GM19372 (cell line): Measurements from ENCODE around the gene TMEM244.
"Not testable (repeated sequence)": the region's sequence is repeated elsewhere in the genome, so short reads cannot be mapped to it uniquely, and the experiment has no call there.

ENCODE experiments used
- ATAC-seq: cut with Tn5 transposase; IDR thresholded peaks from one replicate; pipeline ENCODE4 v1.9.1; 2021; ENCODE audit warnings: mild to moderate bottlenecking, low read depth, moderate library complexity; ENCODE audit not compliant: unreplicated experiment

TMEM244 gene

DNA sequence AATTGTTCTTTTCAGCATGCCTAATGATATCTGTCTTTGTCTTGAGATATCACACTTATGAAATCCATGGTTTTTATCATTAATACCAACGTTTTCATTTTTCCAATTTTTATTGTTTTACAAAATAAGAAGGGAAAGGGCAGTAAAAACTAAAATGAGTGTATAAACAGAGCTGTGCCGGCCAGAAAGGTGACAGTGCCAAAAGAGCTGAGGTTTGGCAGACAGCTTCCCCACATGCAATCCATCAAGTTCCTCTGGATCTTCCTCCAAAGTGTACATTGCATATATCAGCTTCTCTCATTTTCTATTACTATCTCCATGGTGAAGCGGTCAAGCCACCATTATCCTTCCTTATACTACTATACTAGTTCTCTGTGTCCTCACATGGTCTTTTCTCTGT lies 10.1 kb upstream of the TMEM244 start:
- no peak for ATAC-seq

DNA sequence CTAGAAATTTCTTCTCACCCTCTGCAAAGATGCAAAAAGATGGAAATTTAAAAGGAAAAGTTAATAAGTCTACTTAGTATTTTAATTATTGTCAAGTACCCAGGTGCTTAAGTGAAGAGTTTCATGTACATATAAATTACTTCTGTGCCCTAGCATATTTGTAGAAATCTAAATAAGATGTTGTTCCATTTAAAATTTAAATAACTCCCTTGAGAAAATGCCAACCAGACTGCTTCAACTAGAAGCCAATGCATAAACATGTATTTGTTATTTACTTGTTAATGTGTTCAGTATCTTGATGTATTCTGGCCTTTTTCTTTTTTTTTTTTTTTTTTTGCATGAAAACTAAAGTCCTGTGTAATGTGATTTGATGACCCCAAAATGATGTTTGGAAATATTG lies 6.3 kb upstream of the TMEM244 start:
- ATAC-seq = no peak

DNA sequence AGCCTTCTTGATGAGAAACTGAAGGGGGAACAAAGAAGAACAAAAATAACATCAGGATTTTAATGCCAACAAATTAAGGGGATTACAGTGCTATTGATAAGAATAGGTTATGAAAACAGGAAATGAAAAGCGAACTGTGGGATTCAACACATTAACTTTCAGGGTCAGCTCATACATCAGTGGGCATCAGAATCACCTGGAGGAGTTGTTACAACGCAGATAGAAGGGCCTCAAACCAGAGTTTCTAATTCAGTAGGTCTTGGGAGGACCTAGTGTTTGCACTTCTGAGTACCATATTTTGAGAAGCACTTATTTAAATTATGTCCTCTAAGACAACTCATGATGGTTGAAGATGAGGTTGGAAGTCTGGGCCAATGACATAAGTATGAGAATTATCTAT lies 5.6 kb upstream of the TMEM244 start:
- no peak for ATAC-seq

DNA sequence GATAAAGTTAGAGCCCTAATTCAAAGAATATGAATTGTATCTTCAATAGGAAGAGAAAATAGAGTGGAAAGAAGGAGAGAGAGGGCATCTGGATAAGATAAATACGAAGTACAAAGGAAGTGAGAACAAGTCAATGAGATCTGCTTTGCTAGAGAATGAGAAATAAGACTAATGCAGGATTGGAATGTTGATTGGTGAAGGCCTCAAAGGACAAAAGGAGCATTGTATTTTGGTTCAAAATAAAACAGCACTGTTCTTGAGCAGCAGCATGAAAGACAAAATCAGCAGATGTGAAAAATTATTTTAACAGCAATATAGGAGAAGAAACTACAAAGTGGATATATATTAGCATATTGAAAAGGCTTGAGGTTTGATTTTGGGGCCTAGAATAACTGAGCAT lies 5.1 kb upstream of the TMEM244 start:
- no peak for ATAC-seq

DNA sequence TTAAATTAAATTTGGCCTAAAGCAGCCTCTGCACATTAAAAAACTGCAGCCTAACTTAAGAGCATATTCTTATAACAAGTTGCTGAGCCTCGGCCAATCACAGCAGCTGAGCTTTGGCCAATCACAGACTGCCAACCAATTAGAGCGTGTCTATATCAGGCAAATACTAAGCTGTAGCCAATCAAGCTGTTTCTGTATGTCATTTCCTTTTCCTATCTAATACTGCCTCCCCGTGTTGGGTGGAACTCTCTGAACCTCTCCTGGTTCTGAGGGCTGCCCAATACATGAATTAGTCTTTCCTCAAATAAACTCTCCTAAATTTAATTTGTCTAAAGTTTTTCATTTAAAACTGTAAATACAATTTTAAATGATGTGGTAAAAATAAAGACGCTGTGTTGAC lies 3.9 kb upstream of the TMEM244 start:
- no peak for ATAC-seq

DNA sequence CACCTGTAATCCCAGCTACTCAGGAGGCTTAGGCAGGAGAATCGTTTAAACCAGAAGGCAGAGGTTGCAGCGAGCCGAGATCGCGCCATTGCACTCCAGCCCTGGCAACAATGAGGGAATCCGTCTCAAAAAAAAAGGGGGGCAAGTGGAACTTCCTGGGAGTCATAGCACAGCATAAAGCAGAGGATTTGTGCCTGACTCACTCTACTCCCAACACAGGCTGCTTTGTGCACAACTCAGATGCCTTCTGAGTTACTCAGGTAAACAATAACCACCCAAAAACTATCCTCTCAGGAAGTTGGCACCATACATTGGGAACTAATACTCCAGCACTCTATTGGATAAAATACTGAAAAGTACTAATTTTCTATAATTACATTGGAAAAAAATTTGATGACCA lies 2.5 kb upstream of the TMEM244 start:
- ATAC-seq = no peak

DNA sequence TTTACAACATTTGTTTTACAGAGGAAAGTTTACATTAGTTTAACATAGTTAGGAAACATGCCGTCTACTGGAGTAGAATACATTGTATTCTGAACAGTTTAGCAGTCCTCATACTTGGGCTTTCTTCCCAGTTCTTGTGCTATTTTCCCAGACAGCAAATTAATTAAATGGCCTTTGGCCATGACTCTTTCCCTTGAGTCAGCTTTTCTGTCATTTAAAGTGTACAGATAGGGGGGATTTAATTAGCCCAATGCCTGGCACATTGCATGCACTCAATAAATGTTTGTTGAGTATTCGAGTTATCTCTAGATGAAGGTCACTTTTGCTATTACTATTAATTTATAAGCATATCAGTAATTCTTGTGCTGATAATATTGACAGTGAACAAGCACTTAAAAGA lies 1.6 kb downstream of the TMEM244 start:
- no peak for ATAC-seq

DNA sequence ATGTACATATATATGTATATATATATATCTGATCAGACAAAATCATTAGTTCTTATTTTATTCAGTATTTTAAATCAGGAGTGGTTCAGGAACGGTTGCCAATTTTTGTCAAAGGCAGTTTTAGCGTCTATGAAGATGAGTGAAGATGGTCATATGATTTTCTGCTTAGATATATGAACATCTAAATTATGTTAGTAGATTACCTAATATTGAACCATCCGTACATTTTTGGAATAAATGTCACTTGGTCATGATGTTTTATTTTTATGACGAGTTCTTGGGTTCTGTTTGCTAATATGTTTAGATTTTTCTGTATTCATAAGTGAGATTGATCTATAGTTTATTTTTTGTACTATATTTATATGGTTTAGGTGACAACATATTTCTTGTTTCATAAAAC lies 3.3 kb downstream of the TMEM244 start:
- no peak for ATAC-seq

DNA sequence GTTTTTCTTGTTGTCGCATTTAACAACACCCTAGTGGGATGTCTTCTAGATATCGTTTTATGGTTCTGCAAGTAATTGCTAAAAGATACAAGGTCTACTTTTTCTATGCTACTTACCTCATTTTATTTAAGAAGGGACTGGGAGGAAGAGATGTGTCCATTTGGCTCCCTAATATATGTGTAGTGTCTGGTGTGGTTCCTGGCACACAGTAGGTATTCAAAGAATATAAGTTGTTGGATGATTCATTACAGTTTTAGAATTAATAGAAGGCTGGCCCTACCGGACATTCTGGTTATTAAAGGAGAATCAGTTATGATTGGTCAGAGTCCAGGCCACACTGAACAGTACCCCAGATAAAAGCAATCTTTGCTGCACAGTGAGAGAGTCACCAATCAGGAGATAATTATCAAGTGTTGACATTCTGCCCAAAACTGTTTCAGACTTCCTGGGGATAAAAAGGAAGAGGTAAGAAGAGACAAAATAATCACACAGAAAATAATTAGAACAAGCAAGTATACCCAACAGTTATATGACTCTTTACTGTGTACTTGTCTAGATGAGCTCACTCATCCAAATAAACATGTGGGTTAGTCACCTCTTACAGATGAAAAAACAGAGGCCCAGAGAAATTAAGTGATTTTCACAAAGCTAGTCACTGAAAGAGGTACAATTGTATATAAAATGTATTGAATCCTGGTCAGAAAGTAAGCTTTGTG lies 7.0 kb downstream of the TMEM244 start:
- no peak for ATAC-seq

DNA sequence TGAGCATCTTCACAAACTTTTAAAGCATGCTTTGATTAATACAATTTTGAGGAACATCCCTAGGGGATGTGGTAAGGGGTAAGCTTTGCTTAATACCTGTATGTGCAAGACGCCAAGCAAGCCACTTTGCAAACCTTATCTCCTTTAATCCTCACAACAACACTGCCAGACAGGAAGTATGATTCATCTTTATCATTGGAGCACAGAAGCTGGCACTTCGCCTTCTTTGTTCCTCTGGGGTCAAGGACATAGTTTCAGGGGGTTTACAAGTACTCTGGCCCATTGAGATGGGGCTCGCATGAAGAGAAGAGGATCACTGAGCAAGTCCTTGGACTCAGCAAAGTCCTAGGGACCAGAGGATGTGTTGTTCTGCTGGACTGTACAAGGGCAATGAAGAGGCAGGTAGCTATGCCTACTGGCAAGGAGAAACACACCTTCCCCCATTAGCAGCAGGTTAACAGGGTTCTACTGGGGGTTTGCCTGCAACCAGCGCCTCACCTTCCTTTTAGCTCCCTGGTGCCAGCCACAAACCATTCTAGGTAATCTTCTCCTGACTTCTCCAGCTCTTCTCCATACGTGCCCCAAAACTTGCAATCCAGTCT lies 8.8 kb downstream of the TMEM244 start:
- ATAC-seq = no peak

DNA sequence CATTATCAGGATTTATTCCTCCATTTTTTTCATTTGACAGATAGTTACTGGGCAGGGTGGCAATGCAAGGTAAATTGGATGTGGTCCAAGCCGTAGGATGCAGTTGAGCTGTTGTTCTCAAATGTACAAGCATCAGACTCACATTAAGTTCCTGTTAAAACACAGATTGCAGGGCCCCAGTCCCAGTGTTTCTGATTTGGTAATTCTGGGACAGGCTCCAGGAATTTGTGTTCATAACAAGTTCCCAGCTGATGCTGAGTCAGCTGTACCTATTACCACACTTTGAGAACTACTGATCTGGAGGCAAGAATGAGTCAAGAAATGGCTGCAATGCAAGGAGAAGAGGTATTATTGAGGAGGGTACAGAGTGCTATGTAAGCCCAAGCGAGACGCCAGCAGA lies 11.7 kb downstream of the TMEM244 start:
- ATAC-seq = no peak

DNA sequence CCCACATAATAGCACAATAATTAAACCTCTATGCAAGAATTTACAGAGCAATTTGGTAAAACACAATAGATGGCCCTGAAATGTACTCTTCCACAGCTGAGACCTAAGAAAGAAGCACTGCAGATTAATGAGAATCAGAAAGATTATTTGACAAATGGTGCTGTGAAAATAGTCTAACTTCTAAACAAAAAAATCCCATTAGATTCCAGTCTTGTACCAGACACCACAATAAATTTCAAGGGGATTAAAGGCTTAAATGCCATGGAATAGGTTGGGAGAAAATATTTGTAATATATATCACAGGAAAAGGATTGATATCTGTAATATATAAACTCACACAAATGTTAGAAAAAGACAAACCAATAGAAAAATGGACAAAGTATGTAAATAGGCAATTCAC lies 14.4 kb downstream of the TMEM244 start:
- ATAC-seq = no peak

DNA sequence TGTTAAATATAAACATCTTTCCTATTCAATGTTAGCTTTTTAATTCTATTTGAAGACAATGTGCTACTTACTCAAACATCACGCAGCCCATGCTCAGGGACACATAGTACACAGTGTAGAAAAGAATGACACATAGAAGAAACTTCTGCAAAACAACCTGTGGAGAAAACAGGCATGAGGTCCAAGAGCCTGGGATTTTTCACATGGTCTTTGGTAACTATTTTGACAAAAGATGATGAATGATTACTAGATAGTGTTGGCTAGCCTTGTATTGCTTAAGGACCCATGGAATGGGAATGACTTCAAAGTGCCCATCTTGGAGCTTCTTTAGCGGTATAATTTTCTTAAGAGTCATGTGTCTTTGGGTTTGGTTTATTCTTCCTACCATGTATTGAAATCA lies 15.4 kb downstream of the TMEM244 start:
- no peak for ATAC-seq

DNA sequence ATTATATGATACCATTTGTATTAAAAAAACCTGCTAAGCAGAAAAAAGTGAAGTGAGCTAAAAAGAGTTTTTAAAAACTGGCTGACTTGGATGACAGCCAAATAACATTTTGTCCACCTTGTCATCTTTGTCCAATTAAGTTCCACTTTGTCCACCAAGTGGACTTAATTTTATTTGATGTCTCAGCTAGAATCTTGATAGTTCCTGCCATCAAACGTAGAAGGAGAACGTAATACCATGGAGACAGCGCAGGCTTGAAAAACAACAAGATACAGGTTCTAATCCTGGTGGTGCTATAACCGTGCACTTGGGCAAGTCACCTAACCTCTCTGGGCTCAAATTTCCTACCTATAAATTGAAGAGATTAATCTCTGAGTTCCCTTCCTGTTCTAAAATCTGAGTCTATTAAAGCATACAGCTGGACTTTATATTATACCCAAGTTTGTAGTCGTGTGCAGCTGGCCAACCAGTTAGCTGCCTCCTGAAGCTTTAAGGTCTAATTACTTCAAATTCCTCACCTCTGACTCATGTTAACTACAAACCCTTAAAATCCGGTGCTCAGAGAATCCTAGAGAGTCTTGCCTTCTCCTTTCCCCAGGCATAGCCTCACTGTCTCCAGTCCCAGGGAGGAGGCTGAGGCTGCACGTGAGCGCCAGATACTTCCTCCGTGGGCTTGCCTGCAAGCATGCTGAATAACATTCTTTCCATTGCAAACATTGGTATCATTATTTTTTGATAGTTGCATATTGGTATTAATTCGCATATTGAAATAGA lies 16.8 kb downstream of the TMEM244 start:
- no peak for ATAC-seq

DNA sequence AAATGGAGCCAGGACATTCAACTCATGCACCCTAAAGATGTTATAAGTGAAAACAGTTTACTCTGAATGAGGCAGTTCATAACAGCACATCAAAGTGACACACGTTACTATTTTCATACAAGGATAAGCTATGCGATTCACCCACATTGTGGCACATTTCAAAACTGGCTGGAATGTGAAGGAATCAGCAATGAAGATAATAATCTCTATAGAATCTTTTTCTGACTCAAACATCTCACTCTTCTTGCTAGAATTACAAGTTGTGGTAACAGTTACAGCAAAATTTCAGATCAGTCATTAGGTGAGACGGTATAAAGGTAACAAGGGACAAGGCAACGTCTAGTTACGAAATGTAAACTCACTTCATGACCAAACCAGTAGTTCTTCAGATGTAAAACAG lies 17.5 kb downstream of the TMEM244 start:
- no peak for ATAC-seq

DNA sequence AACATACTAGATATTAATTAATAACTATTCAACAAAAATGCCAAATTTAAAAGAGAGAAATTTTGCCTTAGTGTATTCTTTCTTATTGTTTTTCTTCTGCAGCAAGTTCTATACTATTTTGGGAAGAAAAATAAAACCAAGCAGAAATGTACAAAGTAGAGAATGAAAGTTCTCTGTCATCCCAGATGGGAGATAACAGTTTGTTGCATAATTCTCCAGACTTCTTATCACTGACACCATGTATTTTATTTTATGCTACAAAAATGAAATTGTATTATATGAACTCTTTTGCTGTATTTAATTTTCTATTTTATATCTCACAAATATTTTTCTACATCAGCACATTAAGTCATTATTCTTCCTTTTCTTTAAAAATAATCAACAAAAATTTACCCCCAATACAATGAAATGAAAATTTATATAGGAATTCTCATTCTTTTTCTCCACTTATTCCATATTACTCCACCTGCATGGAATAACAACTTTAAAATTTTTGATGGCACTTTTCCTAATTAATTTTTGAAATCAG lies 18.2 kb downstream of the TMEM244 start:
- ATAC-seq = no peak

DNA sequence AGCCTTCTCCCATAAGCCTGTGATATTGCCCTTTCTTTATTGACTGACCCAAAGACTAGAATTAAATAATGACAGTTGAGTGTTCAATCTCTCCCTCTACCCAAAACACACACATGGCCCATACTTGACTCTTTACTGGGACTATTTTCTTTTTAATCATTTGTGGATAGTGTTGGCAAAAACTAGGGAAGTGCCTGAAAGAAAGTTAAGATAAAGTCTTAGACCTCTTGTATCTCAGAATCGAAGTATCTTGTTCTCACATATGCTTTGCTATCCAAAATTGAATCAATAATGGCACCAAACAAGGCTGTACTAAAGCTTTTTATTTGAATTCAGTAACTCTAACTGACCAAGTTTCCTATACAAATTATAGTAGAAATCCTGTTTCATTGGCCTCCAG lies 19.0 kb downstream of the TMEM244 start:
- ATAC-seq = no peak

DNA sequence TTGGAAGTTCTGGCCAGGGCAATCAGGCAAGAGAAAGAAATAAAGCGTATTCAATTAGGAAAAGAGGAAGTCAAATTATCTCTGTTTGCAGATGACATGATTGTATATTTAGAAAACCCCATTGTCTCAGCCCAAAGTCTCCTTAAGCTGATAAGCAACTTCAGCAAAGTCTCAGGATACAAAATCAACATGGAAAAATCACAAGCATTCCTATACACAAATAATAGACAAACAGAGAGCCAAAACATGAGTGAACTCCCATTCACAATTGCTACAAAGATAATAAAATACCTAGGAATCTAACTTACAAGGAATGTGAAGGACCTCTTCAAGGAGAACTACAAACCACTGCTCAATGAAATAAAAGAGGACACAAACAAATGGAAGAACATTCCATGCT lies 21.6 kb downstream of the TMEM244 start:
- not testable (repeated sequence) for ATAC-seq

DNA sequence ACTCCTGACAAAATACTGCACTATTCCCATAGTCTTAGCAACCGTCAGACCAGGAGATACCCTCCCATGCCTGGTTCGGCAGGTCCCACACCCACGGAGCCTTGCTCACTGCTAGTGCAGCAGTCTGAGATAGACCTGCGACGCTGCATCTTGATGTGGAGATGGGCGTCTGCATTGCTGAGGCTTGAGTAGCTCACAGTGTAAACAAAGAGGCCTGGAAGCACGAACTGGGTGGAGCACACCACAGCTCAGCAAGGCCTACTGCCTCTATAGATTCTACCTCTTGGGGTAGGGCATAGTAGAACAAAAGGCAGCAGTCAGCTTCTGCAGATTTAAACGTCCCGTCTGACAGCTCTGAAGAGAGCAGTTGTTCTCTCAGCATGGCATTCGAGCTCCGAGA lies 25.4 kb downstream of the TMEM244 start:
- ATAC-seq = no peak

DNA sequence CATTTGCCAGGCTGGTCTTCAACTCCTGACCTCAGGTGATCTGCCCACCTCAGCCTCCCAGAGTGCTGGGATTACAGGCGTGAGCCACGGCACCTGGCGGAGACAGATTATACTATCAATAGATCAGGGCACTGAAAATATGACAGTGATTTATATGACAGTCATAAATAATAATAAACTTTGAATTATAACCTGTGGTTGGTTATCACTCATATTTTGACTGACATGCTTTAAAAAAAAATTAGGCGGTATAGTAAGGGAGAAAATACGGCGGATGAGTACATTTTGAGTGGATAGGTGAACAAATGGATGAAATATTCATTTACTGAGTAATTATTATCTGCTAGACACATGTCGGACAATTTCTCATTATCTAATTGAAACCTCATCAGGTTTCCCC lies 28.8 kb downstream of the TMEM244 start:
- ATAC-seq = no peak

DNA sequence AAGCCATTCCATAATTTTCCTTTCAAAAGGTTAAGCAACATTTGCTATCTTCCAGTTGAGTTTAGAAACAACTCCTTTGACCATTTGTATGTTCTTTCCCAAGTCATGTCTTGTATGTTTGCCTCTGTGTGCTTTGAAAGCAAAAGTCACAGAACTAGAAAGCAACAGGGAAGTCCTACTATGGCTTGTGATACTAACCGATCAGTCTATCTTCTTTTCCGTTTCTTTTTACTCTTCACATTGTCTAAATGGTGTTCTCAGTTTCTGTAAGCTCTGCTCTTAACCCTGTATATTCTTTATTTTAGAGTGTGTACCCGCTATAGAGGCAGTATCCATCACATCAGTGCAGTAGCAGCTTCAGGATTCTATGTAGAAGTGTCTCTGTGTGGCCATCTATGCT lies 32.9 kb downstream of the TMEM244 start:
- ATAC-seq = no peak

DNA sequence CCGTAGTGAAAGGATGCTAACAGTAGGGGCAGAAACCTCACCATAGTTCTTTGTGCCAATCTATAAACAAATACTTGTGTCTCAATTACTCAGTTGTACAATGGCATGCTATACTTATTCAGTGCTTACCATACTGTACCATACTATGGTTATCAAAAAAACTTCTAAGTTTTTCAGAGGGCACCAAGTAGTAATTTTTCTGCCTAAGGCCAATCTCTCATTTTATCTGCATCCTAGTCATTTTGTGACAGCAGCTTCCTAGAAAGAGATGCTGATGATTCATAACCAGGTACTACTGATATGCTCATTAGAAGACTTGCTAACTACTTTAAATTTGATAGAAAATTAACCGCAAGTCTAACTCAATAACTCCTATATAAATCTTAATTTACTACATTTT lies 42.9 kb downstream of the TMEM244 start:
- ATAC-seq = no peak
